ENCODE results near the gene HES5.

- TF ChIP-seq POLR2A (IDR thresholded peaks at IDR 0.05; ENCODE audit: extremely low read depth, insufficient read length) (no peak), CTCF (IDR thresholded peaks at IDR 0.05; ENCODE audit: low read depth, low read length) (no peak), MYC (IDR thresholded peaks at IDR 0.05; ENCODE audit: low read depth, low read length) (no peak), MAX (IDR thresholded peaks at IDR 0.05; ENCODE audit: low read depth, low read length) (no peak)
These were observed 40.4 kb downstream of the HES5 start for GRCh38 chr1:2489615-2490014.
